PC-3 (cell line): ENCODE data around the gene SCN4B. TPM values are rescaled to one million over a fixed set of nuclear protein-coding genes. Genes with fewer than 3 reads are reported as not detected.

Experiments used
- ATAC-seq: fragments of 200-7000 bp; cut with Tn5 transposase; 2 replicates; pipeline ENCODE4 v1.9.1; 2020; ENCODE audit warnings: mild to moderate bottlenecking, moderate library complexity
- BruUV-seq: library from RNA; stranded (reverse); fragments of 400-500 nt; replicated peaks from 2 replicates; lab custom pipeline; 2021; lab: Mats Ljungman, UMichigan
- CTCF ChIA-PET: fragments of 300-600 bp; sonication (Branson Sonifier 250); formaldehyde crosslinking; loops from one replicate; lab custom pipeline; 2022; ENCODE audit warnings: antibody characterized with exemption; lab: Charles Lee
- POLR2A ChIA-PET: fragments of 300-600 bp; sonication (Branson Sonifier 250); formaldehyde crosslinking; loops from one replicate; lab custom pipeline; 2022; ENCODE audit warnings: antibody characterized with exemption; ENCODE audit not compliant: unreplicated experiment; lab: Charles Lee
- DNase-seq: peaks from one replicate; pipeline ENCODE4 v3.0.0-alpha.2; 2015
- H2AFZ ChIP-seq: fragments of 300-600 bp; sonication (generic); 2 replicates; pipeline ENCODE4 v1.6.0; 2016; ENCODE audit warnings: antibody characterized with exemption, low read length
- H3F3A ChIP-seq: fragments of 300-600 bp; sonication (generic); one replicate; pipeline ENCODE4 v1.6.0; 2017; ENCODE audit warnings: antibody characterized with exemption, low read length, control low read depth, mild to moderate bottlenecking; ENCODE audit not compliant: unreplicated experiment
- H3K27ac ChIP-seq: fragments of 300-600 bp; sonication (generic); 2 replicates; pipeline ENCODE4 v1.5.1; 2016; ENCODE audit warnings: mild to moderate bottlenecking, low read length
- H3K27me3 ChIP-seq: fragments of 300-600 bp; sonication (generic); 2 replicates; pipeline ENCODE4 v1.6.1; 2016; ENCODE audit warnings: low read length, mixed read lengths
- H3K36me3 ChIP-seq: fragments of 300-600 bp; sonication (generic); 2 replicates; pipeline ENCODE4 v1.6.1; 2016; ENCODE audit warnings: low read depth, mixed run types, low read length, mixed read lengths
- H3K4me1 ChIP-seq: fragments of 300-600 bp; sonication (generic); 2 replicates; pipeline ENCODE4 v1.5.1; 2016; ENCODE audit warnings: low read length; ENCODE audit not compliant: insufficient read depth
- H3K4me2 ChIP-seq: fragments of 300-600 bp; sonication (generic); 2 replicates; pipeline ENCODE4 v1.6.0; 2016; ENCODE audit warnings: low read length
- H3K4me3 ChIP-seq: fragments of 300-600 bp; sonication (generic); 2 replicates; pipeline ENCODE4 v1.5.1; 2016; ENCODE audit warnings: mild to moderate bottlenecking, low read length, mixed read lengths
- H3K79me2 ChIP-seq: fragments of 300-600 bp; sonication (generic); 2 replicates; pipeline ENCODE4 v1.6.1; 2017; ENCODE audit warnings: low read length, mixed read lengths
- H3K9ac ChIP-seq: fragments of 300-600 bp; sonication (generic); 2 replicates; pipeline ENCODE4 v1.6.0; 2016; ENCODE audit warnings: mild to moderate bottlenecking, low read length
- H3K9me2 ChIP-seq: fragments of 300-600 bp; sonication (generic); replicated peaks from 2 replicates; pipeline ENCODE4 v1.6.1; 2016; ENCODE audit warnings: mixed run types, low read length, mixed read lengths
- H3K9me3 ChIP-seq: fragments of 300-600 bp; sonication (generic); 2 replicates; pipeline ENCODE4 v1.6.1; 2016; ENCODE audit warnings: low read length, mixed read lengths
- H4K20me1 ChIP-seq: fragments of 300-600 bp; sonication (generic); 2 replicates; pipeline ENCODE4 v1.6.1; 2016; ENCODE audit warnings: low read length, mixed read lengths
- EZH2 ChIP-seq: fragments of 300-600 bp; sonication (generic); IDR thresholded peaks from one replicate; pipeline ENCODE4 v1.6.1; 2017; ENCODE audit warnings: antibody characterized with exemption, mild to moderate bottlenecking, low read length; ENCODE audit not compliant: unreplicated experiment
- EZH2phosphoT487 ChIP-seq: fragments of 300-600 bp; sonication (generic); IDR thresholded peaks from 2 replicates; pipeline ENCODE4 v1.6.1; 2018; ENCODE audit warnings: mild to moderate bottlenecking, antibody characterized with exemption, low read length, borderline replicate concordance
- intact Hi-C: fragments of 100-400 bp; cut with micrococcal nuclease; formaldehyde crosslinking; loops from 2 replicates; pipeline ENCODE4 v1.9.0; 2023
- total RNA-seq: library from RNA; depleted of rRNA; stranded (reverse); fragments of >200 nt; gene quantifications from 2 replicates; pipeline ENCODE4 v1.2.3, GENCODE V29; 2014
- TF ChIP-seq, protein P1 (sequence below): fragments of 300-600 bp; sonication (generic); conservative IDR thresholded peaks from 2 replicates; pipeline ENCODE4 v1.5.1; 2017; ENCODE audit warnings: antibody characterized with exemption, low read depth, mild to moderate bottlenecking, low read length

The SCN4B gene
- total RNA-seq, 1 experiment from 2014 or later, result not detected

DNA sequence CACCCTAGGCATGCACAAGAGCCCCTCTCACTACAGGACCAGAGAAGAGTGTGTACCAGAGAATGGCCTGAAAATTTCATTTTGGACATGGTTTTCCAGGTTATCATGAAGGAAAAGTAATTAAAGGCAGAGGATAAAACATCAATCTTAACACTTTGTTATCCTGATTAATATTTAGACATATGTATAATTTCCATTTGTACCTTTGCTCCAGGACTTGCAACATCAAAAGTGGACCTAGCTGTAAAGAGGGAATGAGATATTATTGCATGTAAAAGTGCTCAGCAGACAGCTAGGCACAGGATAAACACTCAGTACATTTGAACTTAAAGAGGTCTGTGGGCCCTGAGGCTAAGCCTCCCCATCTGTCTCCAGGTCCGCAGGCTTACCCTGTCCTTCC, 2.0 kb upstream of the SCN4B start:
- peaks cover 93% of the 10 kb centered on the region for H3K27me3 ChIP-seq
- no peak for TF ChIP-seq EZH2phosphoT487
- no peak for TF ChIP-seq EZH2
- TF ChIP-seq, protein P1, sequence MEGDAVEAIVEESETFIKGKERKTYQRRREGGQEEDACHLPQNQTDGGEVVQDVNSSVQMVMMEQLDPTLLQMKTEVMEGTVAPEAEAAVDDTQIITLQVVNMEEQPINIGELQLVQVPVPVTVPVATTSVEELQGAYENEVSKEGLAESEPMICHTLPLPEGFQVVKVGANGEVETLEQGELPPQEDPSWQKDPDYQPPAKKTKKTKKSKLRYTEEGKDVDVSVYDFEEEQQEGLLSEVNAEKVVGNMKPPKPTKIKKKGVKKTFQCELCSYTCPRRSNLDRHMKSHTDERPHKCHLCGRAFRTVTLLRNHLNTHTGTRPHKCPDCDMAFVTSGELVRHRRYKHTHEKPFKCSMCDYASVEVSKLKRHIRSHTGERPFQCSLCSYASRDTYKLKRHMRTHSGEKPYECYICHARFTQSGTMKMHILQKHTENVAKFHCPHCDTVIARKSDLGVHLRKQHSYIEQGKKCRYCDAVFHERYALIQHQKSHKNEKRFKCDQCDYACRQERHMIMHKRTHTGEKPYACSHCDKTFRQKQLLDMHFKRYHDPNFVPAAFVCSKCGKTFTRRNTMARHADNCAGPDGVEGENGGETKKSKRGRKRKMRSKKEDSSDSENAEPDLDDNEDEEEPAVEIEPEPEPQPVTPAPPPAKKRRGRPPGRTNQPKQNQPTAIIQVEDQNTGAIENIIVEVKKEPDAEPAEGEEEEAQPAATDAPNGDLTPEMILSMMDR, result no peak
- no peaks in the 10 kb centered on the region for H4K20me1 ChIP-seq
- H3F3A ChIP-seq, result no peaks in the 10 kb centered on the region
- H3K27ac ChIP-seq, result no peak overlapping the region
- no peak overlapping the region for H3K4me3 ChIP-seq
- POLR2A ChIA-PET, result no interaction called here
- no peak overlapping the region for H2AFZ ChIP-seq
- H3K79me2 ChIP-seq, result no peaks in the 10 kb centered on the region
- no peaks in the 10 kb centered on the region for H3K9me2 ChIP-seq
- no TSS peak for BruUV-seq
- CTCF ChIA-PET, result no interaction called here
- no peak for DNase-seq
- H3K36me3 ChIP-seq, result no peaks in the 10 kb centered on the region
- no peak overlapping the region for H3K9ac ChIP-seq
- intact Hi-C loops, result no loop called here
- no peak overlapping the region for H3K4me2 ChIP-seq
- no peak for ATAC-seq
- H3K4me1 ChIP-seq, result peaks cover 15% of the 10 kb centered on the region; the same call in 1 of the 2 replicates
- H3K9me3 ChIP-seq, result no peaks in the 10 kb centered on the region

- no peak for TF ChIP-seq EZH2phosphoT487
- TF ChIP-seq, protein P1, result no peak
- no peak for TF ChIP-seq EZH2
- H3K4me2 ChIP-seq, result no peak overlapping the region
- H3K4me1 ChIP-seq, result peaks cover 15% of the 10 kb centered on the region; the same call in 1 of the 2 replicates
- H3K4me3 ChIP-seq, result no peak overlapping the region
- DNase-seq, result no peak
- no peaks in the 10 kb centered on the region for H3K9me2 ChIP-seq
- ChIA-PET CTCF (no interaction called here), POLR2A (no interaction called here)
- no peak overlapping the region for H3K9ac ChIP-seq
- H4K20me1 ChIP-seq, result no peaks in the 10 kb centered on the region
- peaks cover 87% of the 10 kb centered on the region for H3K27me3 ChIP-seq
- H3F3A ChIP-seq, result no peaks in the 10 kb centered on the region
- no peak overlapping the region for H2AFZ ChIP-seq
- H3K79me2 ChIP-seq, result no peaks in the 10 kb centered on the region
- H3K36me3 ChIP-seq, result no peaks in the 10 kb centered on the region
- H3K9me3 ChIP-seq, result no peaks in the 10 kb centered on the region
- intact Hi-C loops, result no loop called here
- no peak for ATAC-seq
- no TSS peak for BruUV-seq
- no peak overlapping the region for H3K27ac ChIP-seq
Measured at GRCh38 chr11:118153976-118154375, 1.4 kb upstream of the SCN4B start.

GRCh38 chr11:118153516-118153915, 893 bp upstream of the SCN4B start:
- intact Hi-C loops, result no loop called here
- ChIA-PET POLR2A (no interaction called here), CTCF (no interaction called here)
- Histone ChIP-seq H3F3A (no peaks in the 10 kb centered on the region), H3K4me3 (no peak overlapping the region), H3K9me3 (no peaks in the 10 kb centered on the region), H3K27me3 (peaks cover 83% of the 10 kb centered on the region), H3K9me2 (no peaks in the 10 kb centered on the region), H4K20me1 (no peaks in the 10 kb centered on the region), H3K4me2 (peak overlapping the region; percentile 85), H3K79me2 (no peaks in the 10 kb centered on the region), H3K9ac (no peak overlapping the region), H3K27ac (no peak overlapping the region), H3K36me3 (no peaks in the 10 kb centered on the region), H3K4me1 (peaks cover 15% of the 10 kb centered on the region; the same call in 1 of the 2 replicates), H2AFZ (no peak overlapping the region)
- ATAC-seq (no peak), DNase-seq (no peak)
- no TSS peak for BruUV-seq
- TF ChIP-seq, protein P1, result no peak
- TF ChIP-seq EZH2 (no peak), EZH2phosphoT487 (no peak)
